ENCODE data around the gene TP53TG3. TPM values are rescaled to one million over a fixed set of nuclear protein-coding genes. Genes with fewer than 3 reads are reported as not detected.
"Not testable (repeated sequence)": the region's sequence is repeated elsewhere in the genome, so short reads cannot be mapped to it uniquely, and the experiment has no call there.

The TP53TG3 gene
- not detected for total RNA-seq
- not detected for polyA plus RNA-seq
- long read RNA-seq, donor 1 = 0 reads
- long read RNA-seq, donor 2 = 0 reads
- long read RNA-seq, donor 3 = 0 reads
- long read RNA-seq, donor 4 = 0 reads

GRCh38 chr16:32676065-32676464, at the start of gene TP53TG3:
TP53TG3 (minus strand) TSS chr16:32676165; CDS start chr16:32676097, 68 bp downstream.
- H3K4me3 ChIP-seq (ENCODE audit: low read length); ATAC-seq; H3K27ac ChIP-seq (ENCODE audit: low read length); intact Hi-C loops (cut with DNase I); H3K27me3 ChIP-seq (ENCODE audit: control insufficient read depth, insufficient read depth); DNase-seq; H3K9me3 ChIP-seq (ENCODE audit: control insufficient read depth, low read length); H3K4me1 ChIP-seq (ENCODE audit: control insufficient read depth, insufficient read depth, low read length): not testable (repeated sequence)
- WGBS = no CpG with 5 or more reads among the region's 25 CpGs

- intact Hi-C loops (cut with DNase I); H3K27ac ChIP-seq (ENCODE audit: low read length); H3K9me3 ChIP-seq (ENCODE audit: control insufficient read depth, low read length); H3K4me3 ChIP-seq (ENCODE audit: low read length); H3K4me1 ChIP-seq (ENCODE audit: control insufficient read depth, insufficient read depth, low read length); ATAC-seq; H3K27me3 ChIP-seq (ENCODE audit: control insufficient read depth, insufficient read depth): not testable (repeated sequence)
- 34% methylated on average over 42 of the region's 49 CpGs for whole genome bisulfite sequencing
- DNase-seq = peak in 1 of 3 donors; percentile 4
Measured at GRCh38 chr16:32650876-32651275, 25.1 kb downstream of the TP53TG3 start.

GRCh38 chr16:32647562-32647961, 28.4 kb downstream of the TP53TG3 start:
- H3K4me3 ChIP-seq (ENCODE audit: low read length); DNase-seq; H3K27me3 ChIP-seq (ENCODE audit: control insufficient read depth, insufficient read depth); ATAC-seq; H3K27ac ChIP-seq (ENCODE audit: low read length); H3K9me3 ChIP-seq (ENCODE audit: control insufficient read depth, low read length); intact Hi-C loops (cut with DNase I); H3K4me1 ChIP-seq (ENCODE audit: control insufficient read depth, insufficient read depth, low read length): not testable (repeated sequence)
- no CpG with 5 or more reads among the region's 1 CpG for WGBS

- H3K4me1 ChIP-seq (ENCODE audit: control insufficient read depth, insufficient read depth, low read length); H3K9me3 ChIP-seq (ENCODE audit: control insufficient read depth, low read length); H3K27ac ChIP-seq (ENCODE audit: low read length); DNase-seq; H3K4me3 ChIP-seq (ENCODE audit: low read length); H3K27me3 ChIP-seq (ENCODE audit: control insufficient read depth, insufficient read depth); ATAC-seq; intact Hi-C loops (cut with DNase I): not testable (repeated sequence)
- 59% methylated on average over 1 of the region's 2 CpGs for WGBS
Measured at GRCh38 chr16:32646780-32647179, 29.2 kb downstream of the TP53TG3 start.

- H3K27ac ChIP-seq (ENCODE audit: low read length); H3K4me1 ChIP-seq (ENCODE audit: control insufficient read depth, insufficient read depth, low read length); DNase-seq; H3K9me3 ChIP-seq (ENCODE audit: control insufficient read depth, low read length); H3K4me3 ChIP-seq (ENCODE audit: low read length); intact Hi-C loops (cut with DNase I); ATAC-seq; H3K27me3 ChIP-seq (ENCODE audit: control insufficient read depth, insufficient read depth): not testable (repeated sequence)
- 23% methylated on average over 1 of the region's 2 CpGs for WGBS
Measured at GRCh38 chr16:32646177-32646576, 29.8 kb downstream of the TP53TG3 start.

- H3K27me3 ChIP-seq (ENCODE audit: control insufficient read depth, insufficient read depth); intact Hi-C loops (cut with DNase I); H3K9me3 ChIP-seq (ENCODE audit: control insufficient read depth, low read length); DNase-seq; H3K4me3 ChIP-seq (ENCODE audit: low read length); ATAC-seq; H3K4me1 ChIP-seq (ENCODE audit: control insufficient read depth, insufficient read depth, low read length); H3K27ac ChIP-seq (ENCODE audit: low read length): not testable (repeated sequence)
- WGBS = 58% methylated on average over 6 of the region's 6 CpGs
Measured at GRCh38 chr16:32645278-32645908, 30.6 kb downstream of the TP53TG3 start.

GRCh38 chr16:32644715-32645114, 31.2 kb downstream of the TP53TG3 start:
- H3K4me3 ChIP-seq (ENCODE audit: low read length); ATAC-seq; DNase-seq; intact Hi-C loops (cut with DNase I); H3K27me3 ChIP-seq (ENCODE audit: control insufficient read depth, insufficient read depth); H3K4me1 ChIP-seq (ENCODE audit: control insufficient read depth, insufficient read depth, low read length); H3K27ac ChIP-seq (ENCODE audit: low read length); H3K9me3 ChIP-seq (ENCODE audit: control insufficient read depth, low read length): not testable (repeated sequence)
- WGBS = 30% methylated on average over 1 of the region's 1 CpG

- H3K4me3 ChIP-seq (ENCODE audit: low read length); H3K27ac ChIP-seq (ENCODE audit: low read length); H3K9me3 ChIP-seq (ENCODE audit: control insufficient read depth, low read length); DNase-seq; H3K4me1 ChIP-seq (ENCODE audit: control insufficient read depth, insufficient read depth, low read length); ATAC-seq; H3K27me3 ChIP-seq (ENCODE audit: control insufficient read depth, insufficient read depth); intact Hi-C loops (cut with DNase I): not testable (repeated sequence)
- no CpG with 5 or more reads among the region's 20 CpGs for WGBS
Measured at GRCh38 chr16:32637614-32638013, 38.4 kb downstream of the TP53TG3 start.

GRCh38 chr16:32632096-32632495, 43.9 kb downstream of the TP53TG3 start:
- intact Hi-C loops (cut with DNase I); H3K4me1 ChIP-seq (ENCODE audit: control insufficient read depth, insufficient read depth, low read length); H3K27me3 ChIP-seq (ENCODE audit: control insufficient read depth, insufficient read depth); H3K4me3 ChIP-seq (ENCODE audit: low read length); H3K9me3 ChIP-seq (ENCODE audit: control insufficient read depth, low read length); ATAC-seq; H3K27ac ChIP-seq (ENCODE audit: low read length): not testable (repeated sequence)
- 85% methylated on average over 6 of the region's 8 CpGs for WGBS
- DNase-seq = peak in 1 of 3 donors; percentile 11

All from right cardiac atrium (tissue), 5 donors.